G401 (cell line): ENCODE data around the gene CTNNBL1. TPM values are rescaled to one million over a fixed set of nuclear protein-coding genes. Genes with fewer than 3 reads are reported as not detected.

Experiments
- DNase-seq: peaks from one replicate; pipeline ENCODE4 v3.0.0-alpha.2; 2015; ENCODE audit warnings: low spot score
- in situ Hi-C: cut with HindIII; loops from 2 replicates; pipeline ENCODE4 v1.10.0; 2016; ENCODE audit warnings: low sequenced_read_pairs, mixed read lengths
- total RNA-seq: library from RNA; depleted of rRNA; stranded (reverse); fragments of >200 nt; shearing (Covaris generic); gene quantifications from 2 replicates; pipeline ENCODE4 v1.2.3, GENCODE V29; 2014

The CTNNBL1 gene
- total RNA-seq, 1 experiment from 2014 or later, result 119 TPM

GRCh38 chr20:37733416-37733815, 39.6 kb downstream of the CTNNBL1 start:
- in situ Hi-C loops, result no loop called here

GRCh38 chr20:37734228-37734985, 40.6 kb downstream of the CTNNBL1 start:
- in situ Hi-C loops, result no loop called here
- peak; percentile 64 for DNase-seq

More at GRCh38 chr20:37733416-37733815, 39.6 kb downstream of the CTNNBL1 start:
- no peak for DNase-seq

GRCh38 chr20:37735541-37735940, 41.7 kb downstream of the CTNNBL1 start:
- no peak for DNase-seq
- in situ Hi-C loops, result no loop called here

- in situ Hi-C loops, result no loop called here
- no peak for DNase-seq
Observed at GRCh38 chr20:37736132-37736531, 42.3 kb downstream of the CTNNBL1 start.

DNA sequence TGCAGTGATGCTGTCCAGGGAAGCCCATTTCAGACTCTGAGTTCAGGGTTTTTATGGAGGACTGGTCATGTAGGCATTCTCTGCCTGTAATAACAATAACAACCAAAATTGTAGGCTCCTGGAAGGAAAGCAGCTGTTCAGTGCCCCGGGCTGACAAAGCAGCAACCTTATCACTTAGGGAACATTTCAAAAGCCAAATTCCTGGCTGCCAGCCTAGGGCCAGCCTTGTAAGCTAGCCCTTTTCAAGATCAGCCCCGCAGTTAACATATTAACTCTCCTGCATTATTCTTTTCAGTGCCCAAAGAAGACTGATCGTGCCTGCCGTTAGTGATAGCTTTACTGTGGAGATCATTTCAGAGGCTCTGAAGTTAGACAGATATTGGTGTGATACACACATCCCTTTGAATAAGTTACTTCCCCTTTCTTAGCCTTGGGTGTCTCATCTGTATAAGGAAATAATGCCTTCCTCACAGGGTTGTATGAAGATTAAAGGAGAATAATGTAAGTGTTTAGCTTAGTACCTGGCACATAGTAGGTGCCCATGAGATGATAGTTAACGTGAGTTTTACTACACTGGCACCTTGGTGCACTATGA, 44.1 kb downstream of the CTNNBL1 start:
- DNase-seq, result no peak
- in situ Hi-C loops, result no loop called here

- DNase-seq, result no peak
- in situ Hi-C loops, result no loop called here
Observed at GRCh38 chr20:37741055-37741454, 47.2 kb downstream of the CTNNBL1 start.

DNA sequence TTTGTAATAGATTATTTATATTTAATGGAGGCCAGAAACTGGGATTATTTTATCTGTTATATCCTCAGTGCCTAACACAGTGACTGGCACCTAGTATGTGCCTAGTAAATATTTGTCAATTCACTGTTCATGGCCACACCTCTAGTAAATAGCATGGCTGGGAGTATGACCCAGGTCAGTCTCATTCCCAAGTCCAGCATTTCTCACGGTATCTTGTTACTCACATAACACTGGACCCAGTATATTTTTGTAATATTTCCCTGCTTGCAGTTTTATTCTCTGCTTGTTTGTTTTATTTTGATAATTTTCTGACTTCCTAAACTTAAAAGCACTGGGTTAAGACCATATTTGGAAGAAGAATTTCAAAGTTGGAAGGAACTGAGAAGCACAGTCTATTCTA, 47.7 kb downstream of the CTNNBL1 start:
- DNase-seq, result no peak
- in situ Hi-C loops, result no loop called here

GRCh38 chr20:37742131-37742530, 48.3 kb downstream of the CTNNBL1 start:
- no peak for DNase-seq
- in situ Hi-C loops, result no loop called here

- DNase-seq, result no peak
- in situ Hi-C loops, result no loop called here
Observed at GRCh38 chr20:37744347-37744746, 50.5 kb downstream of the CTNNBL1 start.

- DNase-seq, result no peak
- in situ Hi-C loops, result no loop called here
Observed at GRCh38 chr20:37745553-37745952, 51.7 kb downstream of the CTNNBL1 start.

DNA sequence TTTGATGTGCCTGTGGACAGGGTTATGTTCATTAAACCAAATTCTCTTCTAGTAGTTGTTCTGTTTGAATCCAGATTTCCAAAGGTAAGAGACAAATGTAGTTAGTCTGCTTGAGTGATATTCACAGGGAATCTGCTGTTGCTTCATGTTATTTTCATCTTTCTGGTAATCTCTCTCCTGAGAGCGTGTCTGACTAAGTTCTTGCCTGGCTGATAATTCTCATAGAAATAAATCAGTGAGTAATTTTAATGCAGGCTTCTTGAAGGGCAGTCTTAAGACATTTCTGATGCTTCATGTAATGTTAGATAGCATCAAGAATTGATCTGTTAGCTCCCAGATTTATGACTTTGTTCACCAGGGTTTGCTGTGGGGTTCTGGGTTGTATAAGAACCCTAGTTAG, 54.2 kb downstream of the CTNNBL1 start:
- in situ Hi-C loops, result no loop called here
- DNase-seq, result no peak

- DNase-seq, result no peak
- in situ Hi-C loops, result no loop called here
Observed at GRCh38 chr20:37749218-37749617, 55.4 kb downstream of the CTNNBL1 start.

DNA sequence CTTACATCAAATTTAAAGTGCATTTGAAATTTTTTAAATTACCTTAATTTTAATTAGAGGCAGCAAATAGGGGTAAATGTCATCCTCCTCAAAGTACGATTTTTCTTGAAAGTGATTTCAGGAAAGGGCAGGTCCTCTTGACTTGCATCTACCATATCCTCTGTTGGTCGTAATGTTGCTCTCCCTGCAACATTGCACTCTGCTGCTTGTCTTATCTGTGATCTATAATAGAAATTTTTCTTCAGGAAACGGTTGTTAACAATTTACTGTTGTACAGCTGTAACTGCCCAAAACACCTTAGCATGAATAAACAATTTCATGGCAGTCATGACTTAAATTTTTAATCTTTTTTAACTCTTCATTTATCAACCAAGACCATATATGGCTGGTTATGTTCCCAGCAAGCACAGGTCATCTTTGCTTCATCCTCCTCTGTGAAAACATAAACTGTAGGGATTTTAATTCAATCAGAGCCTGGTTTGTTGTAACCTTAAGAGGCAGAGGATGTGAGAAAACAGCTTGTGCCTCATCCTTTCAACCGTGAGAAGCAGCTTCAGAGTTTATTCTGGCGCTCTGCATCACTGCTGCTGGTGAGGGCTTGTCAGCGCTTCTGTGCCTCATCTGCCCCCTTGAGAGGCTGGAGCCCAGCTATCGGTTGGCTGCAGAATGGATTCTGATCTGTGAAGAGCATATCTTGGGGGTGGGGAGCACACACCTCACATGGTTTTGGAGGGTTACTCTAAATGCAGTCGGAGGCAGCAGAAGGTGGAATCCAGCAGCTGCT, 56.0 kb downstream of the CTNNBL1 start:
- in situ Hi-C loops, result no loop called here
- DNase-seq, result no peak

- in situ Hi-C loops, result no loop called here
- peak; percentile 26 for DNase-seq
Observed at GRCh38 chr20:37755665-37756064, 61.8 kb downstream of the CTNNBL1 start.

DNA sequence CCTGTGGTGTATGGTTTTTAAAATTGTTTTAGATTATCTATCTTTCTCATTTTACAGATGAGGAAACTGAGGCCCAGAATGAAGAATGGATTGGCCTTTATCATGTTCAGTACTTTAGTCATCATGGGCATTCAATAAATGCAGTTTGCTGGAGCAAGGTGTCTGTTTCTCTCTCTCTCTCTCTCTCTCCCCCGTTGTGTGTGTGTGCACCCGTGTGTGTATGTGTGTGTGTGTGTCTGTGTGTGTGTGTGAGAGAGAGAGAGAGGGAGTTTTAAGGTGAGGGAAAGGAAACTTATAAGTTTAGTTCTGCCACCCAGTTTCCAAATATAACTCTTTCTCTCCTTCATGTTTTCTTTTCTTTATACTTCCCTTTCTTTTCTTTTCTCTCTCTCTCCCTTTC, 62.4 kb downstream of the CTNNBL1 start:
- in situ Hi-C loops, result no loop called here

GRCh38 chr20:37757550-37757949, 63.7 kb downstream of the CTNNBL1 start:
- no peak for DNase-seq

More for the DNA sequence above, 62.4 kb downstream of the CTNNBL1 start:
- DNase-seq, result no peak

GRCh38 chr20:37758332-37758731, 64.5 kb downstream of the CTNNBL1 start:
- in situ Hi-C loops, result no loop called here
- DNase-seq, result no peak

More at GRCh38 chr20:37757550-37757949, 63.7 kb downstream of the CTNNBL1 start:
- in situ Hi-C loops, result no loop called here

DNA sequence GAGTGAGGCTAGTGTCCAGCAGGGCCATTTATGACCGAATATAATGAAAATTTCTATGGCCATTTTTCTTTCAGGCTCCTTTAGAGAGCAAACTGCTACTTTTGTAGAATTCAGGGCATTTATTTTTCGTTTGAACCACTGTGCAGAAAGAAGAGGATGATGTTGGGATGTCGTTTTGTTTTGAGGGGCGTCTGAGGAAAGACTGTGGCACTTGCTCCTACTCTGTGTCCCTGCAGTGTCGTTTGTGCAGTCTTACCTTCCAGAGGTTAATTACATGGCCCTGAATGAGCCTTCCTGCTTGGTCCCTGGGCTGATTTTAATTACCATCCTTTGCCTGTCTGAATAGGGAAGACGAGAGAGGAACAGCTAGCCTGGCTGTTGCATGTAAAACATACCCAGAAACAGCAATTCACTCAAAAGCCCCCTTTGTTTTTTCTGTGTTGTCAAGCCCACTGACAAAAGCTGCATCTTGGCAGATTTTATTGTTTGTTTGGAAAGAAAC, 65.3 kb downstream of the CTNNBL1 start:
- DNase-seq, result no peak
- in situ Hi-C loops, result no loop called here

DNA sequence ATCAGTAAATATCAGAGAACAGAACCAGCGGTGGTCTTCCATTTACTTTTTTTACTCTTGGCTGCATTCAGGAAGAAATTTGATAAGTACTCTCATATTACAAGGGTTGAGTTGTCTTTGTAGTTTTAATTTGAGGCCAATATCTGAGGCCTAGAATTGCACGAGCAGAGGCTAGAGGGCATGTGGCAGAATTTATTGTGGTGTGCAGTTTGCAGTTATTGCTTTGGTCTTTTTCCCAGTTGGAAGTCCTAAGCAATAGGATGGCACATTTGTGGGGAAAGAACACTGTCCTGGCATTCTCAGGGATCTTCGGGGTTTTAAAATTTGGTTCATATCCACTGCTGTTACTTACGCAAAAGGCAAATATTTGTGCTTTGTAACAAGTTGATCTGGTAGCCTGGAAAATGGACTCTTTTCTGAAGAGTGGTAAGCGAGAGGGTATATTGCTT, 66.0 kb downstream of the CTNNBL1 start:
- DNase-seq, result no peak
- in situ Hi-C loops, result no loop called here

GRCh38 chr20:37760322-37760721, 66.5 kb downstream of the CTNNBL1 start:
- in situ Hi-C loops, result no loop called here
- DNase-seq, result no peak
